GM12892 (cell line): ENCODE measurements around the gene SLC9A9.

Source experiments
- POLR2A ChIP-seq: IDR thresholded peaks from 2 replicates; pipeline ENCODE4 v1.6.1; 2011; ENCODE audit warnings: low read depth, low read length, control low read depth
- POLR2AphosphoS5 ChIP-seq: IDR thresholded peaks from 2 replicates; pipeline ENCODE4 v1.6.1; 2011; ENCODE audit warnings: low read depth, low read length, control low read depth

GRCh38 chr3:143249014-143249413 lies 599.3 kb downstream of the SLC9A9 start:
- TF ChIP-seq POLR2A: no peak
- TF ChIP-seq POLR2AphosphoS5: no peak
